Muscle layer of duodenum (tissue), 2 donors: ENCODE data around the gene ANKRD10.
"Not testable (repeated sequence)": the region's sequence is repeated elsewhere in the genome, so short reads cannot be mapped to it uniquely, and the experiment has no call there.

Experiments used
- H3K27ac ChIP-seq: one replicate; pipeline ENCODE4 v1.7.0; 2013; ENCODE audit warnings: mild to moderate bottlenecking, low read length
- H3K27me3 ChIP-seq: one replicate; pipeline ENCODE4 v1.7.0; 2013; ENCODE audit warnings: low read depth, mild to moderate bottlenecking, control low read depth, low read length
- H3K36me3 ChIP-seq, 2 donors: one replicate each; pipeline ENCODE4 v1.7.0; 2013; ENCODE audit warnings: low read length in 2 of 2, control low read depth in 1 of 2, mild to moderate bottlenecking in 1 of 2; ENCODE audit not compliant: insufficient read depth in 2 of 2, control insufficient read depth in 1 of 2
- H3K4me1 ChIP-seq, 2 donors: one replicate each; pipeline ENCODE4 v1.7.0; 2013; ENCODE audit warnings: low read length in 2 of 2, mild to moderate bottlenecking in 2 of 2, control low read depth in 1 of 2, moderate library complexity in 1 of 2; ENCODE audit not compliant: insufficient read depth in 2 of 2, control insufficient read depth in 1 of 2
- H3K4me3 ChIP-seq, 2 donors: one replicate each; pipeline ENCODE4 v1.7.0; 2013; ENCODE audit warnings: low read length in 2 of 2, low read depth in 1 of 2, mild to moderate bottlenecking in 1 of 2
- H3K9me3 ChIP-seq, 2 donors: one replicate each; pipeline ENCODE4 v1.7.0; 2013; ENCODE audit warnings: low read length in 2 of 2, control low read depth in 1 of 2, mild to moderate bottlenecking in 1 of 2; ENCODE audit not compliant: control insufficient read depth in 1 of 2
- donor health status: healthy.

Gene ANKRD10

DNA sequence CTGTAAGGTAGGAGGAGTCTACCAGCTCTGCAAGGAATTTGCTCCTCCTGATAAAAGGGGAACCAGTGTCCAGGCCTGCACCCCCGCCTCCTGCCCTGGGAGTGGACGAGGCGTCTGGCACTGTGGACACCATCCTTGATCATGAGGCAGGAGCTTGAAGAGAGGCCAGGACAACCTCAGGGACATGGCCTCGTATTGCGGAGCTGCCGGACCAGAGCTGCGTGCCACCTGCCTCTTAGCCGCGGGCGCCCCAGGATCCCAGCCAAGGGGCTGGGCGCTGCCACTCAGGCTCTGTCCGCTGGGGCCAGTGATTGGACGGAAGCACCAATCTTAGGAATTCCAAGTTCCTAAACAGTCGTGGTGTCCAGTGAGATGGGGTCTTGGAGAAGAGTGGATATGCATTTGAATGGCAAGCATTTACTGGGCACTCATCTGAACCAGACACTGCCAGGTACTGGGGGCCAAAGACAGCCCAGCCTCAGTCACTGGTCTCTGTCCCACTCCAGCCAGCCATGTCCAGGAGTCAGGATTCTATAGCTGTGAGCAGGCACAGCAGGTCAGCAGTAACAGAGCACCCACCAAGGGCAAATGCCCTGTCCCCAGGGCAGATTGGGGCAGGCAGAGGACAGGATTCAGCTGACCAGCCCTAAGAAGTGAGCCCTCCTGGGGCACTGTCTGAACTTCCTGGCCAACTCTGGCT is 39.1 kb upstream of the ANKRD10 start:
- no peak overlapping the region for H3K27ac ChIP-seq
- H3K4me1 ChIP-seq, result peaks cover 0 to 8% of the 10 kb centered on the region in 2 donors

DNA sequence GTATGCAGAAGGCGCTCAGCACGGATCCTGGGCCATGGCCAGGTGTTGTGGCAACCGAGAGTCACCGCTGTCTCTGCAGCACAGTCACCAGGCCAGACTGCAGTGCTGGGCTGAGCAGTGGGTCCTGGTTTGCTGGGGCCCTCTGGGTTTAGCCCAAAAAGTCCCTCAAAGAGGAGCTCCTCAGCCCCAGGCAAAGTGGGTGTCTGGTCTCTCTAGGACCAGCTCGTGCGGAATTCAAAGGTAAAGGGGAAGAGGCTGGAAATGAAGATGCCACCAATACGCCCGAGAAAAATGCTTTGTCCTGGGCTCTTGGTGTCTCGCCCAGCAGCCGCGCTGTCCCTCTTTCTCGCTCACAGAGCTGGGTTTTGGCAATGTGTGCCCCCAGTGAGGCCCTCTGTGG is 38.5 kb upstream of the ANKRD10 start:
- no peaks in the 10 kb centered on the region for H3K9me3 ChIP-seq
- H3K4me1 ChIP-seq, result peaks cover 0 to 8% of the 10 kb centered on the region in 2 donors
- no peaks in the 10 kb centered on the region for H3K27me3 ChIP-seq
- H3K4me3 ChIP-seq, result no peak overlapping the region
- H3K27ac ChIP-seq, result no peak overlapping the region
- H3K36me3 ChIP-seq, result no peaks in the 10 kb centered on the region

More for the DNA sequence above, 39.1 kb upstream of the ANKRD10 start:
- H3K36me3 ChIP-seq, result no peaks in the 10 kb centered on the region
- H3K27me3 ChIP-seq, result no peaks in the 10 kb centered on the region
- no peaks in the 10 kb centered on the region for H3K9me3 ChIP-seq
- no peak overlapping the region for H3K4me3 ChIP-seq

DNA sequence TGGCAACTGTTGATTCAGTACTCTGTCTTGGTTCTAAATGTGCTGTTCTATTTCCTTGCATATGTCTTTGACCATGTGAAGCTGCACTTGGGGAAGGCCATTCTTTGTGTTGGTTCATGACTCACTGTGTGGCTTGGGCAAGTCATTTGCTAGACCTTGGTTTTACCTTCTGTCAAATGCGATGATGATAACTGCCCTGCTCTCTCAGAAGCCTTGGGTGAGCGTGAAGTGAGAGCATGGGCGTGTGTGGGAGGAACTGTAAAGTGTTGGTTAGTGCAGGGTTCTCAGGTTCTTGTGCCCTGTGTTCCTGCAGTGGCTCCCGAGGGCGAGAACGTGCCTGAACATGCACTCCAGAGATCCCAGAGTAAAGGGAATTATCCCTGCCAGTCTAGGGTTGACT is 37.3 kb upstream of the ANKRD10 start:
- H3K4me3 ChIP-seq, H3K4me1 ChIP-seq, H3K27ac ChIP-seq, H3K9me3 ChIP-seq, H3K27me3 ChIP-seq, H3K36me3 ChIP-seq: not testable (repeated sequence)

DNA sequence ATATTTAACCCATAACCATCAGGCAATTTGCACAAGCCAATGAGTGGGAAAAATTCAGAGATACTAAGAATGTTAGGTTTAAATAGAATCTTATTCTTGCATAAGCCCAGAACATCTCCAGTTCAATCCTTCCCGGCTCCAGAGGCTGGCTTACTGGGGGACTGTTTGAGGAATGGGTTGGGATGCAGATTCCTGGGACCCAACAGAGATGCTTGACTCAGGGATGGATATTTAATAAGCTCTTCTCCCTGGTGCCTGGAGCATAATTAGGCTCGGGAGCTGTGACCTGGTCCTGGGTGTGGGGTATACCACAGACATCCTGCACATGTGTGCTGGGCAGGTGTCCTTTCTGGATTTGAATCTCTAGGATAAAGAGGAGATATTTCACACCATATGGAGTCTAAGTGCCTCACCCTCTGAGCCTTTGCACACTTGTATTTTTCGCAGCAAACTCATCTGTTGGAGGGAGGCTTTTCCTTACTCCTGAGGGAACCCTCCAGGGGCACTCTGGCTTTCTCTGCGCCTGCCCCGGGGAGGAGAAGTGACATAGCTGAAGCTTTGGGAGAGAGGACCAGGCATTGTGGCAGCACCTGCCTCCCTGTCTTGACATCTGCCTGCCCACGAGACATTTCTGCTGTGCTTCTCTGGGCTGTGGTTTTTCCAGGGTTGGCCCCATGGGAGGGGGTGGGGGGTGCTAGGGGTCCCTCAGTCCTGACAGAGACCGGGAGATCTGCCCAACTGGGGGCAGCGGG is 36.1 kb upstream of the ANKRD10 start:
- Histone ChIP-seq H3K4me1 (peaks cover 0 to 8% of the 10 kb centered on the region in 2 donors), H3K27me3 (no peaks in the 10 kb centered on the region), H3K9me3 (no peaks in the 10 kb centered on the region), H3K36me3 (no peaks in the 10 kb centered on the region), H3K4me3 (no peak overlapping the region), H3K27ac (no peak overlapping the region)

DNA sequence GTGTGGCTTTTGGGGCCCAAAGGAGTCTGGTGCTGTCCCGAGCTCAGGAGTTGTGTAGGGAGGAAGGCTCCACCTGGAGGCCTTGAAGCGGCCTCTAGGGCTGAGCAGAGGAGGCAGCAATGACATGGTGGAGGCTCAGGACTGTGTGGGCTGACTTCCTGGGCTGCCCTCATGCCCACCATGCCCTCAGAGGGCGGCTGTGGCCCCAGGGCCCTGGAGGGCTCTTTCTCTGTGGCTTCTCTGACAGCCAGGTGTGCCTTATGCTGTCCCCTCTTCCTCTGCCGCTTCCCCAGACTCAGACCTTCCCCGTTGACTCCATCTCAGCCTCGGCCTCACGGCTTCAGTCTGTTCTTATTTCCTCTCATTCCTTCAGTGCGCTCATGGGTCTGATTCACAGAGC is 35.5 kb upstream of the ANKRD10 start:
- Histone ChIP-seq H3K27me3 (no peaks in the 10 kb centered on the region), H3K9me3 (no peaks in the 10 kb centered on the region), H3K27ac (no peak overlapping the region), H3K4me1 (peaks cover 0 to 8% of the 10 kb centered on the region in 2 donors), H3K4me3 (no peak overlapping the region), H3K36me3 (no peaks in the 10 kb centered on the region)

DNA sequence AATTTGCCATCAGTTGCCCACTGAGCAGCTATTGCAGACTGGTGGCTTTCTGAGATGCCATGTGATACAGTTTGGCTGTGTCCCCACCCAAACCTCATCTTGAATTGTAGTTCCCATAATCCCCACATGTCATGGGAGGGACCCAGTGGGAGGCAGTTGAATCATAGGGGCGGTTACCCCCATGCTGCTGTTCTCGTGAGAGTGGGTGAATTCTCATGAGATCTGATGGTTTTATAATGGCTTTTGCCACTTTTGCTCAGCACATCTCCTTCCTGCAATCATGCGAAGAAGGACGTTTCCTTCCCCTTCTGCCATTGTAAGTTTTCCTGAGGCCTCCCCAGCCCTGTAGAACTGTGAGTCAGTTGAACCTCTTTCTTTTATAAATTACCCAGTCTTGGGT is 34.8 kb upstream of the ANKRD10 start:
- H3K9me3 ChIP-seq, result no peaks in the 10 kb centered on the region
- H3K27ac ChIP-seq, result no peak overlapping the region
- no peak overlapping the region for H3K4me3 ChIP-seq
- H3K27me3 ChIP-seq, result no peaks in the 10 kb centered on the region
- H3K4me1 ChIP-seq, result peaks cover 0 to 1% of the 10 kb centered on the region in 2 donors
- H3K36me3 ChIP-seq, result no peaks in the 10 kb centered on the region

DNA sequence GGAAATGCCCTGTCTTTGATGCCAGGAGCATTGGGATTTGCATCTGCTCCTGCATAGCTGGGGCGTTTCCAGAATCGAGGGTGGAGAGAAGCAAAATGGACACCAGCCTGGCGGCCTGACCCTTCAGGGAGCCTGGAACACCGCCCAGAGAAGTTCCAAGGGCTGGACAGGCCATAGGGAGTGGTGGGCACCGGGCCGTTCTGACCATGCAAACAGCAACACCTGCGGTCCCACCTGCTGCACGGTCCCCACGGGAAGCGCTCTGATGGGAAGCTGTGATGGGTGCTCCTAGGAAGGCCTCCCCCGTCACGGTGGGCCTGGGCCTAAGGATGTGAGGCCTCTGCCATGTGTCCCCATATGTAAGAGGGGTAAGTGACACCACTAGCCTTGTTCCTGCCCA is 34.2 kb upstream of the ANKRD10 start:
- Histone ChIP-seq H3K27ac (no peak overlapping the region), H3K4me1 (no peaks in the 10 kb centered on the region), H3K4me3 (no peak overlapping the region), H3K36me3 (no peaks in the 10 kb centered on the region), H3K27me3 (no peaks in the 10 kb centered on the region), H3K9me3 (no peaks in the 10 kb centered on the region)

DNA sequence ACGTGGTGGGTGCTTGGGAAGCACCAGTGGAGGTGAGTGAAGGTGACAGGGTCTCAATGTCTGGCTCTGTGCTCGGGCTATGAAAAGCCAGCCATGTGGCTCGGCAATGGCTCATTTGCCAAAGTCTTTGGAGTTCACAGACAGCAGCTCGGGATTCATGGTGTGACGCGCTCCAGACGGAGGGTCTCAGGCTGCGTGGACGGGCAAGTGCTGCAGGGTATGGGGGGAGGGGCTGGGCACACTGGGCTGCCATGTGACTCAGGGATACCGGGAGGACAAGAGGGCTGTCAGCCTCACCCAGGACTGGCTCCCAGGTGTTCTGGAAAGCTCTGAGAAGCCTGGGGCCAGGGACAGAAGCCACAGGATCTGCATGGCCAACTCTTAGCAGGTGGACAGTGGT is 32.5 kb upstream of the ANKRD10 start:
- H3K36me3 ChIP-seq, H3K27ac ChIP-seq, H3K4me3 ChIP-seq, H3K27me3 ChIP-seq, H3K4me1 ChIP-seq, H3K9me3 ChIP-seq: not testable (repeated sequence)

DNA sequence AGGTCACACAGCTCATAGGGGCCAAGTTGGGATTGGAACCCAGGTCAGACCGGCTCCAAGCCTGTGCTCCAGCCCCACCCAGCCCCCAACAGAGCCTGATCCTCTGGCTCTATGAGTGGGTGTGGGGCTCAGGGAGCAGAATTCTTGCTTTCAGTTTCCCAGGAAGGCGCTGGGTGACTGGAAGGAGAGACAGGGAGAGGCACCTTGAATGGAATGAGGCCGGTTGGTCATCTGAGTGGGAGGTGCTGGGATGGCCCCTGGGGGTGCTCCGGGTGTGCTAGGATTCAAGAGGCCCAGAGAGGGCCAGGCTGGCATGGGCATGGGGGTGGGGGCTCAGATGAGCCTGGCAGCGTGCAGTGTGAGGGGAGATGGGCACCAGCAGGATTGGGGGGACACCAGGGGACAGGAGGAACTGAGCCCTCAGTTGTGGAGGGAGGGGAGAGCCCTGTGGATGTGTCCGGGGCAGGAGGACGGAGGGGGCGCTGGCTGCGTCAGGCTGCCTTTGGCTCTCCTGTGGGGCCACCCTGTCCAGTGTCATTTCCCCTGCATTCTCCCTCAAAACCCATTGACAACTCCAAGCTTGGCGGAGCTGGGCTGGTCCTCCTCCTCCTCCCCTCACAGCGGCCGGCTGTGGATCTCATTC is 31.2 kb upstream of the ANKRD10 start:
- no peaks in the 10 kb centered on the region for H3K36me3 ChIP-seq
- H3K27ac ChIP-seq, result no peak overlapping the region

DNA sequence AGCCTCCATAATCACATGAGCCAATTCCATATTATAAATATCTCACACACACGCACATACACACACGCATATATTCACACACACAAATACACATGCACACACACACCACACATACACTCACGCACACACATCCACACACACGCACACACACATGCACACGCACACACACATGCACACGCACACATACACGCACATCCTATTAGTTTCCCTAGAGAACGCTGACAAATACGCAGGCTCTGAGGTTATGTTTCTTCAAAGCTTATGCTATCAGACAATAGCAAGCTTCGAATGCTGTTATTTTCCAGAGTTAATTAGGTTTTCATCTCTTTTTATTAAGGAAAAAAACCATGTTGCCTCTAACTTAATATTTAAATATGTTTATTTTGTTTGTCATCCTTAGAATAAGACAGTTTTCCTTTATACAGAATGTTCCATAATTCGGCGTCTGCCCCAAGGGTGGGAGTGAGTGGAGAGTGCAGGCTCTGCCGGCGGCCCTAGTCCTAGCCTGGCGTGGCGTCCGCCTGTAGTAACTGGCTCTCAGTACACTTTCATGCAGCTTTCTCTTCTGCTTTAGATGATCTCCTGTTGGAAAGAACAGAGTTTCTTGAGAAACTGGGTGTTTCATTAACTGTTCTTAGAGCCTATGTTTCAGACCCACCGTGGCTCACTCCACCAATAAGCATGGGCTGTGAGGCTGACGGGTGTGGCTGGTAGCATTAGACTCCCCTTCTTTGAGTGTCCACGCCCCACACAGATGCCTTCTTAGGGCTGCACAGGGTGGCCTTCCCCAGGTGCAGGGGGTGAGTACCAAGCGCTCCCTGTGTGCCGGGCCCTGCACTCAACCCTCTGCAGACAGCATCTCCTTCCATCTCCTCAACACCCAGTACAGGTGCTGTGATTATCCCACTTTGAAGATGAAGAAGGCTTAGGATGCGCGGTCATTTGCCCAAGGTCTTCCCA is 30.4 kb upstream of the ANKRD10 start:
- Histone ChIP-seq H3K27me3 (no peaks in the 10 kb centered on the region), H3K27ac (no peak overlapping the region)

More for the DNA sequence above, 31.2 kb upstream of the ANKRD10 start:
- H3K27me3 ChIP-seq, result no peaks in the 10 kb centered on the region
- no peaks in the 10 kb centered on the region for H3K9me3 ChIP-seq
- no peaks in the 10 kb centered on the region for H3K4me1 ChIP-seq
- no peak overlapping the region for H3K4me3 ChIP-seq

More for the DNA sequence above, 30.4 kb upstream of the ANKRD10 start:
- no peaks in the 10 kb centered on the region for H3K9me3 ChIP-seq
- no peaks in the 10 kb centered on the region for H3K36me3 ChIP-seq
- no peaks in the 10 kb centered on the region for H3K4me1 ChIP-seq
- H3K4me3 ChIP-seq, result no peak overlapping the region
